Psoas muscle (tissue), 8 donors: ENCODE data around the gene FABP6. TPM values are rescaled to one million over a fixed set of nuclear protein-coding genes. Genes with fewer than 3 reads are reported as not detected.

ENCODE experiments used
- ATAC-seq, 4 donors: fragments of 200-7000 bp; cut with Tn5 transposase; one replicate each; pipeline ENCODE4 v1.9.1; 2020; ENCODE audit warnings: moderate library complexity in 3 of 4, mild to moderate bottlenecking in 2 of 4
- DNase-seq, 2 donors: peaks; one replicate each; pipeline ENCODE4 v3.0.0-alpha.2; 2020
- H3K27ac ChIP-seq: fragments of 200-600 bp; one replicate; pipeline ENCODE4 v1.8.0; 2022
- H3K27me3 ChIP-seq, 3 donors: fragments of 200-600 bp in 1 of 3; one replicate each; pipeline versions ENCODE4 v1.6.1 to v1.8.0; 2013 to 2022; ENCODE audit warnings: low read length in 2 of 3, mild to moderate bottlenecking in 2 of 3, moderate library complexity in 1 of 3; ENCODE audit not compliant: insufficient read depth in 3 of 3
- H3K36me3 ChIP-seq, 2 donors: fragments of 200-600 bp in 1 of 2; one replicate each; pipeline versions ENCODE4 v1.6.1 to v1.8.0; 2013 to 2022; ENCODE audit warnings: low read depth in 1 of 2, mild to moderate bottlenecking in 1 of 2, moderate library complexity in 1 of 2; ENCODE audit not compliant: insufficient read depth in 1 of 2
- H3K4me1 ChIP-seq: fragments of 200-600 bp; one replicate; pipeline ENCODE4 v1.8.0; 2022
- H3K4me3 ChIP-seq: fragments of 200-600 bp; one replicate; pipeline ENCODE4 v1.8.0; 2022; ENCODE audit warnings: mild to moderate bottlenecking
- H3K9me3 ChIP-seq: fragments of 200-600 bp; one replicate; pipeline ENCODE4 v1.8.0; 2022
- CTCF ChIP-seq: fragments of 200-600 bp; IDR thresholded peaks from one replicate; pipeline ENCODE4 v1.8.0; 2022; ENCODE audit warnings: antibody characterized with exemption
- WGBS, 3 donors: extraction: QIAGEN DNeasy Blood & Tissue Kit; methylation state at CpG; one replicate each; pipeline versions ENCODE4 v1.1.6 to v1.1.7; 2013; 5-methylcytosine and 5-hydroxymethylcytosine counted together
- intact Hi-C, 2 donors: fragments of 100-400 bp; cut with DNase I; formaldehyde crosslinking; loops; one replicate each; pipeline versions ENCODE4 v1.11.0 to v1.14.2; 2022
- polyA plus RNA-seq, 3 donors: library from polyadenylated mRNA; stranded (reverse); fragments of 200-250 nt; gene quantifications; one replicate each; pipeline ENCODE4 v1.2.3, GENCODE V29; 2013
- total RNA-seq, 4 donors: library from RNA; stranded (reverse); fragmentation: NEBNext Ultra II Directional in 2 of 4; extraction: Animal tissue kit (Norgen Biotek cat#: 25700) in 2 of 4; gene quantifications; one replicate each; pipeline versions ENCODE4 v1.2.1 to v1.2.4, GENCODE V29; 2021 to 2023
- donor health status: healthy with polysubstance abuse.
- donor health status: DM: no; HTN: no; CAD: no; lungs with moderate emphysema.
- donor health status: Bipolar disorder and iron deficiency.
- donor health status: healthy.
- donor health status: DM: yes; HTN: yes; CAD: no.
- donor health status: DM: no; HTN: no; CAD: no.
- donor health status: DM: no; HTN: no; CAD: no.
- donor health status: DM: yes; HTN: yes; CAD: no.

FABP6 gene
- total and polyA plus RNA-seq, 7 donors: 0.05 to 0.64 TPM; not detected in 5

- no peaks in the 10 kb centered on the region for H3K9me3 ChIP-seq
- H3K36me3 ChIP-seq: no peaks in the 10 kb centered on the region
- H3K4me1 ChIP-seq: no peaks in the 10 kb centered on the region
- 64 to 80% (median 66%) methylated on average over 9 of the region's 9 CpGs for WGBS, 3 donors
- peaks cover 0 to 2% (median 0%) of the 10 kb centered on the region in 3 donors for H3K27me3 ChIP-seq
- DNase-seq (peak in 1 of 2 donors; percentile 32), ATAC-seq (no peak)
- no peak overlapping the region for H3K4me3 ChIP-seq
- intact Hi-C loops: no loop called here
- H3K27ac ChIP-seq: no peak overlapping the region
- TF ChIP-seq CTCF: no peak
Measured at GRCh38 chr5:160230686-160231527, 1.6 kb downstream of the FABP6 start.

- no peaks in the 10 kb centered on the region for H3K9me3 ChIP-seq
- DNase-seq: no peak
- intact Hi-C loops: no loop called here
- no peaks in the 10 kb centered on the region for H3K36me3 ChIP-seq
- no peaks in the 10 kb centered on the region for H3K4me1 ChIP-seq
- H3K4me3 ChIP-seq: no peak overlapping the region
- H3K27me3 ChIP-seq: peaks cover 0 to 2% (median 0%) of the 10 kb centered on the region in 3 donors
- WGBS, 3 donors: 81 to 88% (median 85%) methylated on average over 10 of the region's 10 CpGs
- no peak for ATAC-seq
- TF ChIP-seq CTCF: no peak
- H3K27ac ChIP-seq: no peak overlapping the region
Measured at GRCh38 chr5:160231783-160232342, 2.6 kb downstream of the FABP6 start.

- Histone ChIP-seq H3K27me3 (peaks cover 0 to 2% (median 0%) of the 10 kb centered on the region in 3 donors), H3K4me1 (no peaks in the 10 kb centered on the region), H3K27ac (no peak overlapping the region), H3K36me3 (no peaks in the 10 kb centered on the region), H3K4me3 (no peak overlapping the region), H3K9me3 (no peaks in the 10 kb centered on the region)
- TF ChIP-seq CTCF: no peak
- WGBS, 3 donors: 61 to 78% (median 72%) methylated on average over 5 of the region's 5 CpGs
- DNase-seq (no peak), ATAC-seq (no peak)
- intact Hi-C loops: no loop called here
Measured at GRCh38 chr5:160233215-160233614, 3.9 kb downstream of the FABP6 start.

- Histone ChIP-seq H3K9me3 (no peaks in the 10 kb centered on the region), H3K27me3 (no peaks in the 10 kb centered on the region), H3K36me3 (no peaks in the 10 kb centered on the region), H3K4me3 (no peak overlapping the region), H3K27ac (no peak overlapping the region), H3K4me1 (no peaks in the 10 kb centered on the region)
- 86 to 96% (median 88%) methylated on average over 5 of the region's 5 CpGs for WGBS, 3 donors
- DNase-seq: no peak
- intact Hi-C loops: no loop called here
- ATAC-seq: no peak
- no peak for TF ChIP-seq CTCF
Measured at GRCh38 chr5:160235731-160236130, 6.4 kb downstream of the FABP6 start.
